IgD-negative memory B cell (primary cell): ENCODE data around the gene NKX1-1. TPM values are rescaled to one million over a fixed set of nuclear protein-coding genes. Genes with fewer than 3 reads are reported as not detected.
A peak's percentile ranks its signal among the peaks of the same experiment; 100 is the strongest.
"Not testable (repeated sequence)": the region's sequence is repeated elsewhere in the genome, so short reads cannot be mapped to it uniquely, and the experiment has no call there.

ENCODE experiments used
- H3K27ac Mint-ChIP-seq, 3 donors: one replicate each; pipeline ENCODE4 v1.8.0; 2020 to 2022; ENCODE audit warnings: mild to moderate bottlenecking in 3 of 3, mixed read lengths in 3 of 3, moderate library complexity in 1 of 3
- H3K27me3 Mint-ChIP-seq: one replicate; pipeline ENCODE4 v1.8.0; 2021; ENCODE audit warnings: mixed read lengths
- H3K36me3 Mint-ChIP-seq: one replicate; pipeline ENCODE4 v1.8.0; 2020; ENCODE audit warnings: mild to moderate bottlenecking, mixed read lengths
- H3K4me1 Mint-ChIP-seq, 3 donors: one replicate each; pipeline ENCODE4 v1.8.0; 2020 to 2022; ENCODE audit warnings: mixed read lengths in 3 of 3, mild to moderate bottlenecking in 1 of 3
- H3K4me3 Mint-ChIP-seq, 4 donors: one replicate each; pipeline ENCODE4 v1.8.0; 2020 to 2022; ENCODE audit warnings: mild to moderate bottlenecking in 4 of 4, mixed read lengths in 4 of 4, moderate library complexity in 3 of 4
- H3K9me3 Mint-ChIP-seq, 3 donors: one replicate each; pipeline ENCODE4 v1.8.0; 2020 to 2021; ENCODE audit warnings: mixed read lengths in 3 of 3, mild to moderate bottlenecking in 1 of 3
- polyA plus RNA-seq: library from polyadenylated mRNA; unstranded; fragments of 300-500 nt; fragmentation: Illumina TruSeq; gene quantifications from one replicate; pipeline ENCODE4 v1.2.3, GENCODE V29; 2021

NKX1-1 gene
- polyA plus RNA-seq, 1 donor from 2014 or later: not detected

GRCh38 chr4:1377606-1378261 is 28.5 kb downstream of the NKX1-1 start:
- H3K27me3 Mint-ChIP-seq: no peaks in the 10 kb centered on the region

GRCh38 chr4:1376841-1377605 is 29.2 kb downstream of the NKX1-1 start:
- Mint-ChIP-seq H3K27me3 (no peaks in the 10 kb centered on the region), H3K36me3 (peaks cover 3% of the 10 kb centered on the region), H3K4me3 (no peak overlapping the region), H3K9me3 (no peaks in the 10 kb centered on the region), H3K27ac (no peak overlapping the region), H3K4me1 (no peaks in the 10 kb centered on the region)

More at GRCh38 chr4:1377606-1378261, 28.5 kb downstream of the NKX1-1 start:
- no peaks in the 10 kb centered on the region for H3K4me1 Mint-ChIP-seq
- H3K4me3 Mint-ChIP-seq: no peak overlapping the region
- no peak overlapping the region for H3K27ac Mint-ChIP-seq
- H3K36me3 Mint-ChIP-seq: peaks cover 5% of the 10 kb centered on the region
- no peaks in the 10 kb centered on the region for H3K9me3 Mint-ChIP-seq

GRCh38 chr4:1376391-1376840 is 29.8 kb downstream of the NKX1-1 start:
- no peaks in the 10 kb centered on the region for H3K9me3 Mint-ChIP-seq
- H3K27ac Mint-ChIP-seq: no peak overlapping the region
- H3K4me1 Mint-ChIP-seq: no peaks in the 10 kb centered on the region
- H3K4me3 Mint-ChIP-seq: no peak overlapping the region
- H3K27me3 Mint-ChIP-seq: no peaks in the 10 kb centered on the region
- peaks cover 3% of the 10 kb centered on the region for H3K36me3 Mint-ChIP-seq

GRCh38 chr4:1375761-1376322 is 30.4 kb downstream of the NKX1-1 start:
- no peak overlapping the region for H3K4me3 Mint-ChIP-seq
- H3K27ac Mint-ChIP-seq: no peak overlapping the region
- no peaks in the 10 kb centered on the region for H3K4me1 Mint-ChIP-seq
- H3K27me3 Mint-ChIP-seq: no peaks in the 10 kb centered on the region
- H3K9me3 Mint-ChIP-seq: no peaks in the 10 kb centered on the region
- H3K36me3 Mint-ChIP-seq: peaks cover 4% of the 10 kb centered on the region

GRCh38 chr4:1375051-1375721 is 31.1 kb downstream of the NKX1-1 start:
- H3K4me1 Mint-ChIP-seq: no peaks in the 10 kb centered on the region
- H3K4me3 Mint-ChIP-seq: no peak overlapping the region
- no peak overlapping the region for H3K27ac Mint-ChIP-seq
- peaks cover 5% of the 10 kb centered on the region for H3K36me3 Mint-ChIP-seq
- no peaks in the 10 kb centered on the region for H3K27me3 Mint-ChIP-seq
- no peaks in the 10 kb centered on the region for H3K9me3 Mint-ChIP-seq

- Mint-ChIP-seq H3K4me1 (no peaks in the 10 kb centered on the region), H3K27ac (no peak overlapping the region), H3K27me3 (no peaks in the 10 kb centered on the region), H3K9me3 (no peaks in the 10 kb centered on the region), H3K36me3 (peaks cover 5% of the 10 kb centered on the region), H3K4me3 (no peak overlapping the region)
These were observed 31.6 kb downstream of the NKX1-1 start for GRCh38 chr4:1374706-1375045.

GRCh38 chr4:1373892-1374705 is 32.1 kb downstream of the NKX1-1 start:
- Mint-ChIP-seq H3K27me3 (no peaks in the 10 kb centered on the region), H3K4me1 (no peaks in the 10 kb centered on the region), H3K9me3 (no peaks in the 10 kb centered on the region), H3K36me3 (peaks cover 5% of the 10 kb centered on the region), H3K4me3 (no peak overlapping the region), H3K27ac (no peak overlapping the region)

- not testable (repeated sequence) for H3K4me3 Mint-ChIP-seq, H3K36me3 Mint-ChIP-seq, H3K9me3 Mint-ChIP-seq, H3K27me3 Mint-ChIP-seq, H3K27ac Mint-ChIP-seq, H3K4me1 Mint-ChIP-seq
These were observed 33.7 kb downstream of the NKX1-1 start for GRCh38 chr4:1372576-1372975.

- no peaks in the 10 kb centered on the region for H3K27me3 Mint-ChIP-seq
- H3K27ac Mint-ChIP-seq: peak overlapping the region in 1 of 3 donors; percentile 84
- no peaks in the 10 kb centered on the region for H3K4me1 Mint-ChIP-seq
- no peaks in the 10 kb centered on the region for H3K9me3 Mint-ChIP-seq
- H3K36me3 Mint-ChIP-seq: peaks cover 5% of the 10 kb centered on the region
- no peak overlapping the region for H3K4me3 Mint-ChIP-seq
These were observed 34.8 kb downstream of the NKX1-1 start for GRCh38 chr4:1371176-1372165.

- Mint-ChIP-seq H3K4me1 (no peaks in the 10 kb centered on the region), H3K4me3 (no peak overlapping the region), H3K36me3 (peaks cover 7% of the 10 kb centered on the region), H3K27ac (peak overlapping the region in 1 of 3 donors; percentile 84), H3K9me3 (no peaks in the 10 kb centered on the region), H3K27me3 (no peaks in the 10 kb centered on the region)
These were observed 35.7 kb downstream of the NKX1-1 start for GRCh38 chr4:1370321-1371124.

- no peaks in the 10 kb centered on the region for H3K4me1 Mint-ChIP-seq
- no peak overlapping the region for H3K4me3 Mint-ChIP-seq
- no peaks in the 10 kb centered on the region for H3K27me3 Mint-ChIP-seq
- H3K27ac Mint-ChIP-seq: peak overlapping the region in 1 of 3 donors; percentile 35
- H3K9me3 Mint-ChIP-seq: no peaks in the 10 kb centered on the region
- peaks cover 7% of the 10 kb centered on the region for H3K36me3 Mint-ChIP-seq
These were observed 36.7 kb downstream of the NKX1-1 start for GRCh38 chr4:1369479-1370079.

GRCh38 chr4:1369091-1369450 is 37.2 kb downstream of the NKX1-1 start:
- Mint-ChIP-seq H3K9me3 (no peaks in the 10 kb centered on the region), H3K4me3 (no peak overlapping the region), H3K4me1 (no peaks in the 10 kb centered on the region), H3K36me3 (peaks cover 7% of the 10 kb centered on the region), H3K27me3 (no peaks in the 10 kb centered on the region), H3K27ac (peak overlapping the region in 1 of 3 donors; percentile 35)
